HG03159 (cell line): ENCODE results near the gene SLC6A12.

Source experiments
- ATAC-seq: cut with Tn5 transposase; IDR thresholded peaks from one replicate; pipeline ENCODE4 v1.9.1; 2021; ENCODE audit warnings: mild to moderate bottlenecking, moderate library complexity; ENCODE audit not compliant: unreplicated experiment

SLC6A12 gene

DNA sequence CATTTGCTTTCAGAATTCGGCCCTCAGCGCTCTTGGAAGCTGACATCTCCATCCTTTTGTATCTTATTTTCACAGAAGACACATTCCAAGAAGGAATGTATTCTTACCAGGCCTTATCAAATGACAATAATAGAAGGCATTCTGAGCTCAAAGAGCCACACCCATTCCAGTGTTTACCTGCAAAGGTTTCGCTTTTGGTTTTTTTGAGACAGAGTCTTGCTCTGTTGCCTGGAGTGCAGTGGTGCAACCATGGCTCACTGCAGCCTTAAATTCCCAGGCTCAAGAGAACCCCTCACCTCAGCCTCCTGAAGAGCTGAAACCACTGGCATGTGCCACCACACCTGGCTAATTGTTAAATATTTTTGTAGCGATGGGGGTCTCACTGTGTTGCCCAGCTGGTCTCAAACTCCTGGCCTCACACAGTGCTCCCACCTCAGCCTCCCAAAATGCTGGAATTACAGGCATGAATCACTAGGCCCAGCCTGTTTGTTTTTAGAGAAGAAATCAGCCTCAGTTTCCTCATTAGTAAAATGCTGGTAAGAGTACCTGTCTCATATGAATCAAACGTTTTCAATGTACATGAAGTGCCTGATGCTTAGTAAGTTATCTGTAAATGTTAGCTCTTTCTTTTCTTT, 69.2 kb downstream of the SLC6A12 start:
- no peak for ATAC-seq

DNA sequence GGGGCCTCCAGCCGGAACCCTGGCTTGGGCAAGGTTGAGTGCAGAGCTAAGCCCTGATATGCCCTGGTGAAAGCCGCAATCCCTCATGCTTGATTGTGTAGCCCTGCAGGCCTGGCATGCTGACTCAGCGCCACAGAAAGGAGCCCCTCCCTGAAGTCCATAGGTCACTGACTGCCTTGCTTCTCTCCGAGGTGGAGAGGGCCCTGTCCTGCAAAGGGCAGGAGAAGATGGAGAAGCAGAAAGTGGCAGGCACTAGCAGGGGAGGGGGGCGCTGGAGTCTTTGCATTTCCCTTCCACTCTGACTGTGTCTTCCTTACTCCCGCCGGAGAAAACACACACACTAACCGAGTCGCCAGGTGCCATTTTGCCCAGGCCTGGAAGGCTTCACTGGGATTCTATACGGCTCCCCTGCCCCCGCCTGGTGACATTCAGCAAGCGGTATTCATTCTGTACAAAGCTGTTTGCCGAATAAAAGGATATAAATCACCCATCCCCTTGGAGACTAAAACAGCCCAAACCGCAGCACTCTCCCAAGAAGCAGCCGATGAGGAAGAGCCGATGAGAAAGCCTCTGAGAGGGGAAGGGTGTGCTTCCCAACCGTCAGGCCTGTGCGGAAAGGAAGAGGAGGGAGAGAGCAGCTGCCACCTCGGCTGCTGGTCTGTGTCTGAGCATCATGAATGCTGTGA, 69.8 kb downstream of the SLC6A12 start:
- no peak for ATAC-seq

DNA sequence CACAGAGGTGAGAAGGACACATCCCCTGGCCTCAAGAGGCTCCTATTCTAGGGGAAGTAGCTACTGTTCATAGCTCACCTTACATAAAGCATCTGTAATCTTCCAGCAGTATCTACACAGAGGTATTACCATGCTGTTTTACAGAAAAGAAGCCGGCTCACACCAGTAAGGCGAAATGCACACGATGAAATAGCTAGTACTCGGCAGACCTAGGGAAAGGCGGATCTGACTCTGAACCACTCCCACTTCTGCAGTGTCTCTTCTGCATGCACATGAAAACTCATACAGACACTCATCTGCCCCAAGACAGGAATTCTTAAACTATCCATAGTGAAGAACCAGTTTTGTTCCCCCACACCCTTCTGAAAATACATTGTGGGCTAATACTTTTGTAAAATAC, 73.8 kb downstream of the SLC6A12 start:
- no peak for ATAC-seq
